GM21576 (cell line): Measurements from ENCODE around the gene TXNDC8.
A peak's percentile ranks its signal among the peaks of the same experiment; 100 is the strongest.

Source experiments
- ATAC-seq: cut with Tn5 transposase; IDR thresholded peaks from one replicate; pipeline ENCODE4 v1.9.1; 2021; ENCODE audit warnings: mild to moderate bottlenecking, moderate library complexity; ENCODE audit not compliant: unreplicated experiment

The TXNDC8 gene

DNA sequence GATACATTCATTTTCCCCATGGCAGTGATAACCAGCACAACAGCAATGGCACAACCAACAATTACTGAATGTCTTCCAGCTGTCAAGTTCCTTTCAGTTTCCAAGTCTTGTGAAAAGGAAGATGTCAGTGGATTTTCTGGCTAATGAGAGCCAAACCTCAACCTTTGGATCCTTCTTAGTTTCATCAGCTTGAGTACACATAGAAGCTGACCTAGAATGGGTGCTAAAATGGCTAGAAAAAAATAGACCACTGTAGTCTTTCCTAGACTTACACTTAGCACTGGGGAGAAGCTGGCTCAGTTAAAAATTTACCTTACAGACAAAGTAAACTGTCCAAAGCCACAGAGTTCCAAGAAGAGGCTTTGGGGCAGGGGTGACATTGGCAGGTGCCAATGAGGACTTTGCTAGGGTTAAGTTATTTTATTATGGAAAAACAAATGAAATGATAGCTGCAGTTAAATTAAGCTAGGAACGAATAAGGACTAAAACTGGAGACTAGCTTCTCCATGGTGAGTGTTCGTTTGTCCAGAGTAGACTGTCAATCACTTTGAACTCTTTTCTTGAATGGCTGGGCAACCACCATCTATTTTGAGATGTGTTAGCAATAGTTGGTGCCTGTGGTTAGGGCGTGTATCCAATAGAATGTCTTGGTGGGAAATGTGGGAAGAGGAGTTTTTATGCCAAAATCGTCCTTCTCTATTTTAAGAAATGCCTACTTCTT lies 55.5 kb downstream of the TXNDC8 start:
- ATAC-seq, result no peak

GRCh38 chr9:110278080-110278707 lies 59.5 kb downstream of the TXNDC8 start:
- no peak for ATAC-seq

GRCh38 chr9:110276781-110277180 lies 60.9 kb downstream of the TXNDC8 start:
- no peak for ATAC-seq

- no peak for ATAC-seq
These were observed 67.3 kb downstream of the TXNDC8 start for GRCh38 chr9:110270211-110270995.

GRCh38 chr9:110266795-110267194 lies 70.9 kb downstream of the TXNDC8 start:
- ATAC-seq, result no peak

DNA sequence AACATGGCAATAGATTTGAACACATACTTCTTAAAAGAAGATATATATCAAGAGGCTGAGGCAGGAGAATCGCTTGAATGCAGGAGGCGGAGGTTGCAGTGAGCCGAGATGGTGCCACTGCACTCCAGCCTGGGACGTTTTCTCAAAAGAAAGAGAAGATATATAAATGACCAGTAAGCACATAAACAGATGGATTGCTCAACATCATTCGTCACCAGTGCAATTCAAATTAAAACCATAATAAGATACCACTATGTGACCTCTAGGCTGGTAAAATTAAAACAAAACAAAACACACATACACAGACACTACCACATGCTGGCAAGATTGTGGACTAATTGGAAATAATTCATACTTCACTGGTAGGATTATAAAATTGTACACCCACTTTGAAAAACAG lies 76.0 kb downstream of the TXNDC8 start:
- no peak for ATAC-seq

- ATAC-seq, result no peak
These were observed 76.8 kb downstream of the TXNDC8 start for GRCh38 chr9:110260911-110261310.

- ATAC-seq, result no peak
These were observed 78.1 kb downstream of the TXNDC8 start for GRCh38 chr9:110259566-110259965.

DNA sequence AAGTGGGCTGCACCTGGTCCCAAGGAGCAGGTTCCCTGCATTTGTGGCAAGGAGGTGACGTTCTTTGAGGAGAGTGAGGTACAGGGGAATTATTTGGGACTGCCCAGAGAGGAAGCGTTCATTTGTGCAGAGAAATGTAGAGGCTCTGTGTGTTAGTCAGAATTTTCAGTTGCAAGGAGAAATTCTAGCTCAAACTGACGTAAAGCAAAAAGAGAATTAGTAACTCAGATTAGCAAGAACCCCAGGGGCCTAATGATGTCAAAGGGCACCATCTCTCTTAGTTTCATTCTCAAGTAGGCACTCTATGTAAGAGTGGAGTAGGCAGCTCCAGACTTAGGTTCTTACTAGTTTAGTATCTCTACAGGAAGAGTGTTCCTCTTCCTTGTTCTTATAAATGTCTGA lies 79.0 kb downstream of the TXNDC8 start:
- no peak for ATAC-seq

- no peak for ATAC-seq
These were observed 79.7 kb downstream of the TXNDC8 start for GRCh38 chr9:110257956-110258355.

DNA sequence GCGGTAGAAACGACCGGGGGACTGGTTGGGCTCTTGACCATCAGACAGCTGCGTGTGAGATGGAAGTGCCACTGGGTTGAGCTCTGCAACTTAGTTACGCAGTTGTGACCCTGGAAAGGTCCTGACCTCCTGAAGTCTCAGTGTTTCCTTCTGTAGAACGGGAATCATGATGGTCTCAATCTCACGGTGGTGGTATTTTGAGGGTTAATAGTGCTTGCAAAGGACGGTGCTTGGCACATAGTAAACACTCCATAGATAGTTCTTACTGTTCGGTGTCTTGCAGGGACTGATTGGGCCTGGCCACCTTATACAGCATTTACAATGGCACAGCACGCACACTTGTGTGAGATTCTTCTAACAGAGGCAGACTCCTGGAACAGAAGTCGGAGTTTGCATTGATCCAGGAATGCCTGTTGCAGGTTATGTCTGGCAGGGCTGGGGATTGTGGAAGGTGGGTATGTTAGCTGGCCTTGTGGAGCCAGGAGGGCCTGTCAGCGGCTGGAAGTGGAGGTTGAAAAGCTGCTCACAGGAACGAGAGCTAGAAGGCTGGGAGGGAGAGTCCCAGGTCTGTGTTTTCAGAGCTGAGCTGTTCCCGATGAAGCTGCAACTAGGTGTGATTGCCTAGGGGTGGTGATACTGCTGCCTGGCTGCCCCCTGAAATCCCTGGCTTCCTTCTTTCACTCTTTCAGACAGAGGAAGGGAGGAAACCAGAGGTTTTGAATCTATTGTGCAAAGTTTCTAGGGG lies 80.4 kb downstream of the TXNDC8 start:
- peak; percentile 1 for ATAC-seq

DNA sequence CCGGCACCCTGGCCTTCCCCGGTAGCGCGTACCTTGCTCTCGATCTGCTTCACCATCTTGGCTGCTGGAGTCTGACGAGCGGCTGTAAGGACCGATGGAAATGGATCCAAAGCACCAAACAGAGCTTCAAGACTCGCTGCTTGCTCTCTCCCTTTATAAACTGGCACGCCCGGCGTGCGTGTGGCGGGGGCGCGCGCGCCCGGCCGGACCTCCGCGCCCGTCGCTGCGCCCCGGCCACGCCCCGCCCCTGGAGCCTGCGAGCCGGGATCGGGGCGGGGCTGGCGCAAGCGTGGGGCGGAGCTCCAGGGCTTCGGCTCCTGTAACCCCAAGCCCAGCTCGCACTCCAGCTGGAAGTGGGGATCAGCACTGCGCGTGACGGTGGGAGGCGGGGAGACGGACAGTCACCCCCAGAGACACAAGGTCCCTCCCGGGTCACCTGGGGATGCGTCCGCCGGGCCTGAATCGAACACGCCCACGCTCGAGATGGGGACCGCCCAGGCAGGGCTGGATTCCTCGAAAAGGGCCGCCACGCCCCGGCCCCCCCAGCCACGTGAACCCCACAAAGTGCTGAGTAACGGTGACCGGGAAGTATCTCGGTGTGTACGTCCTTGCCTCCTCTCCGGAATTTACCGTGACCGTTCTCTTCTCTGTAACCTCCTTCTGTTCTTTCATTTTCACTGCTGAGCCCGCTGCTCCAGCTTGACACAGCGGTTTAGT lies 81.1 kb downstream of the TXNDC8 start, which contains the start of gene TXN:
Gene TXN, minus strand, starts transcription at position 128 of the 717 bp plus-strand sequence. Its CDS starts 72 bp downstream, at position 56.
- ATAC-seq, result peak; percentile 59

DNA sequence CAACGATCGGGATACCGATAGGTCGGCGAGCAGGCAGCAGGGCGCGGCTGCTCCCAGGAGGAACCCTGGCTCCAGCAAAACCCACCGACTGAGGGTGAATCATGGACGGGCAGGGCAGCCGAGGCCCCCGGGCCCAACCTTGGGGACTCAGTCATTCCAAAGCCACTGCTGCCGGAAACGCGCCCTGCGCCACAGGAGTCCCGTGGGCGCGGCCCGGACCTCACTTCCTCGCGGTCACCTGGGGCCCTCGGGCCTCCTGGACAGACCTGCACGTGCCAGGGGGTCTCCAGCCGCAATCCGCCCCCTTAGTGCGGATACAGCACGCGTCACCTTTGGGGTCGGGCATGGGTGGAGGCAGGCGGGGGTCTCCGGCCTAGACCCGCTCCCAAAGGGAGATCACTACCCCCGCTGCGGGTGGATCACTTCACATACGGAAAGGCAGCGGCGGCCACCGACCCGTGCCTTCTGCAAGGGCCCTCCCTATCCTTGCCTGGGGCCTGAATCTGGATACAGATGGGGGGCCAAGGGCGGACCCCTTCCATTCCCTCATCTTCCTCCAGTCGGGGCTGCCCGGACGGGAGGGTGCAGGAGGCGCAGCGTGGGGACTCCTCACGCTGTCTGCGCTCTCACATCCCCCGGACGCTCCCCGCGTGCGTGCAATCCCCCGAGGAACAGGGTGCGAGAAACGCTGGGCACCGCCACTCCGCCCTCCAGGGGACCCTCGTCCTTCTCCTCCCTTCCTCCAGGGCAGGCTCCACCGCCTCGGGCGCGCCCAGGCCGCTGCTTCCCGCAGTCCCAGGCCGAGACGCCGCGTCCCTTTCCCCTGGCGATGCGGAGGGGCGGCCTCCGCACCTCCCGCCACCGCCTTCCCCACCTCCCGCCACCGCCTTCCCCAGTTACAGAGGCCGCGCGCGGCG lies 81.9 kb downstream of the TXNDC8 start:
- peak; percentile 21 for ATAC-seq

DNA sequence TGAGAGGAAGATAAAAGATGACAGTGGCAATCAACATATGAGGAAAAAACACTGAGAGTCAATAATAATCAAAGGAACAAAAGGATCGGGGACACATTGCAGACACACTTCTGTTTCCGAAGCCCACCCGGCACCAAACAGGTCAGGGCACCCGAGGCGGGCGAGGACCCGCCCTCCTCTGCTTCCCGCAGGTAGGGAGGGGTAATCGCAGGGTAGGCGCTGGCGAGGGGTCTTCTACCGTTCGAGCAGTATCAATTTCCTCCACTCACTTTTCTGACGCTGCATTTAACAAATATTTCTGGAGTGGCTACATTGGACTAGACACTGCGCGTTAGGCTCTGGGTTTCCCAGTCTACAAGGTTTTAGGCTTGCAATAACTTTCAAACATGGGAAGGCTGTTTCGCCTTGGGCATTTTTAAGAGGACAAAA lies 82.6 kb downstream of the TXNDC8 start:
- ATAC-seq, result no peak

DNA sequence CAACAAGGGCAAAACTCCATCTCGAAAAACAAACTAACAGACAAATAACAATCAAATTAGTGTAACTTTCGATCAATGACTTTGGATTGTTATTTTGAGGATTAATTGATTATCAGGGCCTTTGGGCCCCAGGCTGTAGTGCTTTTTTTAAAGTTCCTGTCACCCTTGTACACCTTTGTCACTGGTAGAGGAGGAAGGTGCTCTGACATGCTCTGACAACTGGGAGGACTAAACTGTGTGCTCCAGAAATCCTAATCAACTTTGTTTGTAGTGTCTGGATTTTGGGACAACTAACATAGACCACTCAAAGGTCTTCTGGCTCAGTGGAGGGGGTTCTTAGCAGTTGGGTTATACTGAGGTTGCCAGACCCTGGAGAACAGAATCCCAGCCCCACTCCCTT lies 83.2 kb downstream of the TXNDC8 start:
- ATAC-seq, result no peak
